HL-60/S4 treated with retinoic acid at 250 ng/mL for 4 days and 3 days (cell line): ENCODE results near the gene MKNK2.

Experiments used
- in situ Hi-C: fragments of 300-500 bp; cut with MboI; formaldehyde crosslinking; loops from 2 replicates; pipeline ENCODE4 v1.7.0; 2022; ENCODE audit warnings: low sequenced_read_pairs

MKNK2 gene

GRCh38 chr19:2058570-2059421, 7.8 kb upstream of the MKNK2 start:
- in situ Hi-C loops, result no loop called here

DNA sequence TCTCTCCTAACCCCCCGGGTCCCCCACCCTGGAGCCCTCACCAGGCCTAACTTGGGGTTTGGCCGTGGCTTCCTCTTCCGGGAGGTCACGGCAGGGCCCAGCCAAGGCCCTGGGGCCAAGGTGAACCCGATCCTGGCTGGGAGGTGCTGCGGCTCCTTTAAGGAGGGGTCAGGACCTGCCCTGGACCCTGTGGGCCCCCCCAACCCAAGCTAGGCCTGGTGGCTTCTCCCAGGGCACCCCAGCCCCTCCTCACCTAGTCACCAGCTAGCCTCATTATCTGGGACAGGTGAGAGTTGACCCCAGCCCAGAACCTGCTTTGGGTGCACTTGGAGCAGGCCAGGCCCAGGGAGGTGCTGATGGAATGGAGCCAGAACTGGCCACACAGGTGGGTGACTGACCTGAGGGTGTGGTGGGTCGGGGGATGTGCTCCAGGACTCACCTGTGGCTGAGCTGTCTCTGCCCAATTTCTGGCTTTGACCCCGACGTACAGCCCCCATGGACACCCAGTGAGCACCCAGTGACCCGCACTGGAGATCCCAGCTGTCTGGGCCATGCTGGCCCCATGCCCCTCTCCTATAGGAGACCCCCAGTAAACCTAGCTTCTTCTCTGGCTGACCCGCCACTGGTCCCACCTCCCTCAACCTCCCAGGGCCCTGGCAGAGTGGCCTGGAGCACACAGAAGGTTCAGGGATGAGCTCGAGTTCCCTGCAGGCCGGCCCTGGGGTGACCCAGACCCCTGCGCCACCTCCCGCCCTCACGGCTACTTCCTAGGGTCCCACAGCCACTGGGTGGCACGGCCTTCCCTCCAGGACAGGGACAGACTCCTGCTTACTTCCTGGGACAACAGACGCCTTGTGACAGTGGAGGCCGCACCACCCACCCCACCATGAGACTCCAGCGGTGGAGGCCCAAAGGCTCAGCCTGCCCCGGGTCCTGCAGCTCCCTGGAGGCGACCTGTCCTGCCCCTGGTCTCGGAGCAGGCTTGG, 6.7 kb upstream of the MKNK2 start:
- in situ Hi-C loops, result no loop called here

DNA sequence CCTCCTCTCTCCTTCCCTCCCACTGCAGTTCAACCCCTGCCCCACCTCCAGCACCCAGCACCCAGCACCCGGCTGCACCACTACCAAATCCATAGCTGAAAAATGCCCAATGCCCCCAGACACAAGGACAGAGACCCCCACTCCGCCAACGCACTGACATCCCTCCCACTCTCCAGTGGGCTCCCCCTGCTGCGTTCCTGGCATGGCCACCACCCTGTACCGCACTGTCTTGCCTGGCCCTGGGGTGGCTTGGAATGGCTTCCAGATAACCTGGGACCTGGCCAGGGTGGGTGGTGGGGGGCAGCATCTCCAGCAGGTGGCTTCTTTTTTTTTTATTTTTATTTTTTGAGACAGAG, 5.8 kb upstream of the MKNK2 start:
- in situ Hi-C loops, result no loop called here

GRCh38 chr19:2055931-2056836, 5.1 kb upstream of the MKNK2 start:
- in situ Hi-C loops, result no loop called here

GRCh38 chr19:2054763-2055162, 3.7 kb upstream of the MKNK2 start:
- in situ Hi-C loops, result no loop called here

- in situ Hi-C loops, result no loop called here
Measured at GRCh38 chr19:2053601-2054389, 2.8 kb upstream of the MKNK2 start.

DNA sequence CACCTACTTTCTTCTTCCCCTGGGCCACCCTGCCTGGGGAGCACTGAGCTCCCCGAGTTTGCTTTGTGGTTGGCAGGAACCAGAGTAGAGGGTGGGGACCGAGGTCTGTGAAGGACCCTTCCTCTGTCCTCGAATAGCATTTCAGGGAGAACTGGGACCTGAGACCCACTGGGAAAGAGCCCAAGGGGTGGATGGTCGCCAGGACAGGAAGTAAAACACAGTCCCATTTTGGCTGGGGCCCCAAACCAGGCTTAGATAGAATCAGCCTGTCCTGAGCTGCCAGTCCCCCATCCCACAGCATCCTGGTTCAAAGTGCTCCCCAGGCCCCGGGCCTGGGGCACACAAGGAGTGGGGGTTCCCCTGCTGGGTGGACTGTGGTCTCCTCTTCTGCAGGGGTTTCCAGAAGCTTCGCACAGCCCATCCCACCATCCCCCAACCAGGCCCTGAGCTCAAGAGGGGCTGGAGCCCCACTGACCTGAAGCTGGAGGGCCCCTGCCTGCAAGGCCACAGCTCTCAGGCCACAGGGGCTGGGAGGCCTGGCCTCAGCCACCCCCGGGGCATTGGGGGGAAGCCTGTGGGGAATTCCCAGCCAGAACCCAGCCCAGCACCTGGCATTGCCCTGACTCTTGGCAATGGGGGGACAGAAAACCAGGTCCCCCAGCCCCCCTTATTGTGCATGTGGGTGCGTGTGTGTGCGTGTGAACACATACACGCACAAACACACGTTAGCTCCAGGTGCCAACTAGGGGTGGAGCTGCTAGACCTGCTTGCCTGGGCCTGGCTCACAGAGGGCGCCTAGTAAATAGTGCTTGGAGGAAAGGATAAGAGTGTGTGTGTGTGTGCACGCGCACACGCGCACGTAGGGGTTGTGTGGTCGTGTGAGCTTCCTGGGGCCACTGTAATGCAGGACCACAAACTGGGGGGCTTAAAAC, 995 bp upstream of the MKNK2 start:
- in situ Hi-C loops, result no loop called here

DNA sequence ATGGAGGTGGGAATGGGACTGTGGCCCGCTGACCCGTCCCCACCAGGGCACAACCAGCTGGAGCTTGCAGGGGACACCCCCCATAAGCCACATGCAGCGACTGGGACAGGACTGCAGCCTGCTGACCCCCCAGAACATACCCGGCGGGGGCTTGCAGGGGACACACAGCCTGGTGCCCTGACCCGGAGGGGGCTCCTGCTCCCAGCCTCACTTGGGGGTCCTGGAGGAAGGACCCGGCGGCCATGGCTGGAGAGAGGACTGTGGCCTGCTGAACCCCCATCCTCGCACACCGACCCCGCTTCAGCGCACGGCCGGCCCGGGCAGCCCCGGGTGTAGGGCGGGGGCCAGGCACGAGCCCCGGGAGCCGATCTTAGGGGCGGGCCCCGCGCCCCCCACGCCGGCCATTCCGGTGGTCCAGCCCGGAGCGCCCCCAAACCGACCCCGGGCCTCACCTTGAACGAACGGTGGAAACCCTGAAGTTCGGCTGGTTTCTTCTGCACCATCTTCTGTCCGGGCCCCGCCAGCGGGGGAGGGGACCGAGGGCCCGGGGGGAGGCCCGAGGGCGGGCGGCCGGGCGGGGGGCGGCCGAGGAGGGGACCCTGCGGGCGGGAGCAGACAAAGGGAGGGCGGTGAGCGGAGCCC, 574 bp downstream of the MKNK2 start:
- in situ Hi-C loops, result no loop called here

DNA sequence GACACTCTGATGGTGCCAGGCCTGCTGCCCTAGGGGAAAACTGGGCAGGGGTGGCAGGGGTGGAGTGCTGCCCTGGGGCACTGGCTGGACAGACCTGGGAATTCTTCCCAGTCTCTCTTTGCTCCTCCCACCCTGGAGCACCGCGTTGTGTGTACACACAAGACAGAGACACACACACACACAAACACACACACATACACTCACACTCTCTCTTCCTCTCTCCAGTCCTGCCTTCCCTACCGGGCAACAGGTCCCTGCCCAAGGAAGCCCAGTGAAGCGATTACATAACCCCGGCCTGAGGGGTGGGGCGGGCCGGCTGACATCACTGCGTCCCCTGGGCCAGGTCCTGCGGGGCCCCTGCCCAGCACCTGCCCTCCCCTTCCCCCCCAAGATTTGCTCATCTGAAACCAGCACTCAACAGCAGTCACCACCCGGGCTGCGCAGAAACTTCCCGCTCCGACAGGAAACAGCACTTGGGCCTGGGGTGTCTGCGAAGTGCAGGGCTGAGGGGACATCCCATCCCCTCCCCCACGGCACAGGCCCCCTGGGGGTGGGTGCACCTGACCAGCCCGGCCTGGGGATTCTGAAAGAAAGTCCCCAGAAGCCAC, 1.2 kb downstream of the MKNK2 start:
- in situ Hi-C loops, result no loop called here

DNA sequence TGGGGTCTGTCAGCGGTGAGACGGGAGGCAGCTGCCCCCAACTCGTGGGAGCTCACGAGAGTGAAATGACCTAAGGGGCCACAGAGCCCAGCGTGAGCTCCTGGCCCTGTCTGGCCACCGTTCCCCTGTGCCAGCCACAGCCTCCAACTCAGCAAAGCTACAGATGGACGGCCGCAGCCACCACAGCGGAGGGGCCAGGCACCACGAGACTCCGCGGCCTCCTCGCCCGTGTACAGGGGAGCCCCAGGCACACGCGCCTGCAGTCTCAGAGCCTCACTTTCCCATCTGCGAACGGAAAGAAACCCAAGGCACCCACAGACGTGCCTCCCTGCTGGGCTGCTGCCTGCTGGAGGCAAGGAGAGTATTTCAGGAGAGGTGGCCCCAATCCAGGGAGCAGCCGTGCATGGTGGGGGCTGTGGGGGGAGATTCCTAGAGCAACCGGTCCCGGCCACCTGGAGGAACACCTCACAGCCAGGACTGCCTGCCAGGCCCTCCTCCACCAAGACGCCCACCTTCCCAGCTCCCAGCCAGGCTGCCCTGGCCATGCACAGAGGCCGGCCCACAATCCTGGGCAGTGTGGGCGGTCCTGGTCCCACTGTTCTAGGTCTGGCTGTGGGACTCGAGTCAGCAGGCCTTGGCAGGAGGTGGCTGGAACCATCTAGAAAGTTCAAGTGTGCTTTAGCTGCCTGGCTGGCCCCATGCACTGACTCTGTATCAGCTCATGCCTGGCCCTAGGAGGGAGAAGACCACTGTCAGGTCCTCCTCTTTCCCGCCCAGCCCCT, 1.9 kb downstream of the MKNK2 start:
- in situ Hi-C loops, result no loop called here

GRCh38 chr19:2048104-2048958, 2.7 kb downstream of the MKNK2 start:
- in situ Hi-C loops, result no loop called here

DNA sequence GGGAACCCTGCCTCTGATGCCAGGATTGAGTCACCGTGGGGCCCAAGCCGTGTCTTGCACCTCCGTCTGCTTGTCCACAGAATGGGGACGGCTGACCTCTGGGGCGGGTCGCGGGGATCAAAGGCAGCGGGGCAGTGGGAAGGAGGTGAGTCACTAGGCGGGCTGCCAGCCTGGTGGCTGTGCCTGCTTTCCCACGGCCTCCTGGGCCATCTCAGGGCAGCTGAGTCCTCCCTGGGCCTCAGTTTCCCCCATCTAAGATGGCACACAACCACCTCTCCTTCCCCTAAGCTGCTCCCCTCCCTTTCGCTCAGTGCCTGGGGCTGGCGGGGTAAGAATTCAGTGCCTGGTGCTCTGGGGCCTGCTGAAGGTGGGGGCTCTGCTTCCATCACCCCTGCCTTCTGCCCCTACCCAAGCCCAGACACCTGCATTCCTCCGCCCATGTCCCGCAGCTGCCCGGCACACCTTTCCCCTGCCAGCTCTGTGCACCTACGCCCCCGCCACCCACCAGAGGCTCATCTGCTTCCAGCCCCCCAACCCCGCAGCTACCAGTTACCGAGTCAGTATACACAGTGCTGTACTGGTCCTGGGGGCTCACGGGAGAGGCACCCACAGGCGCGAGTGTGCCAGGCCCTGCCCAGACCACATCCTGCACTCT, 3.5 kb downstream of the MKNK2 start:
- in situ Hi-C loops, result no loop called here

DNA sequence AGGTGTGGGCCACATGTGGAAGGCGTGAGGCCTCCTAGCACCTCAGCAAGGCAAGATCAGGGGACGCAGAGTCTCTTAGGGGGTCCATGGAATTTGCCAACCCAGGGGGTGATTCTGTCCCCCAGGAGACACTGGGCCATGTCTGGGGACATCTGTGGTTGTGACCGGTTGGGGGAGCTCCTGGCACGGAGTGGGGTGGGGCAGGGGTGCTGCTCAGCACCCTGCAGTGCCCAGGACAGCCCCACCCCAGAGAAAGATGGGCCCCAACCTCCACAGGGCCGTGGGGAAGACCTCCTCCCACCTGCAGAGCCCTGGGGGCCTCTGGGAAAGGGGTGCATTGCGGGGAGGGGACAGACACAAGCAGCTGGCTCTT, 4.0 kb downstream of the MKNK2 start:
- in situ Hi-C loops, result no loop called here

GRCh38 chr19:2046046-2046907, 4.8 kb downstream of the MKNK2 start:
- in situ Hi-C loops, result no loop called here

DNA sequence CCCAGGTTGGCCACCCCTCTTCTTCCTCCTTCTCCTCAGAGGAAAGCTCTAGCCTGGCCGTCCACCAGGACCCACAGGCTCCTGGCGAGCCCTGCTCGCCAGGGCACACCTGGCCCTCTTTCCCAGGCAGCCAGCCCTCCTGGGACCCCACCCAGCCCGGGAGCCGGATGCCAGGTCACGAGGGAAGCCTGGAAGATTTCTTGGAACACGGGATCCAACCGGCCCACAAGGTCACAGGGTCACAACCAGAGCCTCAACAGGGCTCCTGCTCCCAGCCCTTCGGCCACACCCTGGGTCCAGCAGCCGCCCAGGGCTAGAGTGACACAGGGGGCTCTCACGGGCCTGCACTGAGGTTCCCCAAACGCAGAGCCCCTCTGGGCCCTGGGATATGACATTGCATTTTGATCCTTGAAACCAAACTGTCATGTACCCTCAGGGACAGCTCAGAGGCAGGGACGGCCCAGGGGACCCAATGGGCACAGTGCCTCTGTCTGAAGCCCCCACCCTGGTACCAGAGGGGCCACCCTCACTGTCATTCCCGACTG, 5.5 kb downstream of the MKNK2 start:
- in situ Hi-C loops, result no loop called here
